T-helper 17 cell (primary cell): ENCODE data around the gene RHBDD3. TPM values are rescaled to one million over a fixed set of nuclear protein-coding genes. Genes with fewer than 3 reads are reported as not detected.

Source experiments
- ATAC-seq: fragments of 150-1000 bp; cut with Tn5 transposase; 2 replicates; pipeline ENCODE4 v1.10.0; 2021; ENCODE audit warnings: mild to moderate bottlenecking, moderate library complexity
- DNase-seq, 3 donors: peaks; one replicate each; pipeline versions ENCODE4 v3.0.0 to v3.0.0-alpha.2; 2020 to 2021
- H3K9me3 ChIP-seq: one replicate; pipeline ENCODE4 v1.7.0; 2013; ENCODE audit warnings: low read length, mild to moderate bottlenecking; ENCODE audit not compliant: control insufficient read depth, poor library complexity, severe bottlenecking
- H3K27ac Mint-ChIP-seq: one replicate; pipeline ENCODE4 v1.8.0; 2022; ENCODE audit warnings: mild to moderate bottlenecking, moderate library complexity, mixed read lengths
- H3K27me3 Mint-ChIP-seq: one replicate; pipeline ENCODE4 v1.8.0; 2022; ENCODE audit warnings: mixed read lengths
- H3K36me3 Mint-ChIP-seq: one replicate; pipeline ENCODE4 v1.8.0; 2022; ENCODE audit warnings: low read depth, mixed read lengths
- H3K4me1 Mint-ChIP-seq: one replicate; pipeline ENCODE4 v1.8.0; 2022; ENCODE audit warnings: mild to moderate bottlenecking, mixed read lengths
- H3K4me3 Mint-ChIP-seq: one replicate; pipeline ENCODE4 v1.8.0; 2022; ENCODE audit warnings: mild to moderate bottlenecking, moderate library complexity, mixed read lengths
- total RNA-seq, 4 donors: library from RNA in 2 of 4; stranded (reverse) in 2 of 4; gene quantifications; one replicate each; pipeline ENCODE4 v1.2.3 and lab custom pipeline; 2022 to 2026

Gene RHBDD3
- total RNA-seq, 2 donors from 2014 or later, result 11.3 to 15.9 TPM

DNA sequence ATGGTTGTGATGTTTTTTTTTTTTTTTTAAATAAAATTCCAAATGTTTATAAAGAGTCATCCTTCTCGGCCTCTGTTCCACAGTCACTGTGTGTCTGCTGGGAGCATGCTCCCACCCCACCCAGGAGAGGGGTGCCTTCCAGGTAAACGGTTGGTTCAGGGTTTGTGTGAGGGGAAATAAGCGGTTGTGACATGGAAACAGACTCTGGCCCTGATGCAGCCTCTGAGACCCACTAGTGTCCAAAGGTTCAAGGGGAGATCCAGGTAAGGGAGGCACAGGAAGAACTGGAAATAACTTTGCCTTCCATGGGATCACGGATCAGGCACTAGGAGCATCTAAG lies 32.7 kb upstream of the RHBDD3 start:
- Mint-ChIP-seq H3K27ac (peak overlapping the region; percentile 90), H3K4me3 (no peak overlapping the region), H3K36me3 (peaks cover 18% of the 10 kb centered on the region), H3K4me1 (peaks cover 17% of the 10 kb centered on the region), H3K27me3 (no peaks in the 10 kb centered on the region)
- DNase-seq, result no peak
- ATAC-seq, result no peak
- H3K9me3 ChIP-seq, result no peaks in the 10 kb centered on the region

DNA sequence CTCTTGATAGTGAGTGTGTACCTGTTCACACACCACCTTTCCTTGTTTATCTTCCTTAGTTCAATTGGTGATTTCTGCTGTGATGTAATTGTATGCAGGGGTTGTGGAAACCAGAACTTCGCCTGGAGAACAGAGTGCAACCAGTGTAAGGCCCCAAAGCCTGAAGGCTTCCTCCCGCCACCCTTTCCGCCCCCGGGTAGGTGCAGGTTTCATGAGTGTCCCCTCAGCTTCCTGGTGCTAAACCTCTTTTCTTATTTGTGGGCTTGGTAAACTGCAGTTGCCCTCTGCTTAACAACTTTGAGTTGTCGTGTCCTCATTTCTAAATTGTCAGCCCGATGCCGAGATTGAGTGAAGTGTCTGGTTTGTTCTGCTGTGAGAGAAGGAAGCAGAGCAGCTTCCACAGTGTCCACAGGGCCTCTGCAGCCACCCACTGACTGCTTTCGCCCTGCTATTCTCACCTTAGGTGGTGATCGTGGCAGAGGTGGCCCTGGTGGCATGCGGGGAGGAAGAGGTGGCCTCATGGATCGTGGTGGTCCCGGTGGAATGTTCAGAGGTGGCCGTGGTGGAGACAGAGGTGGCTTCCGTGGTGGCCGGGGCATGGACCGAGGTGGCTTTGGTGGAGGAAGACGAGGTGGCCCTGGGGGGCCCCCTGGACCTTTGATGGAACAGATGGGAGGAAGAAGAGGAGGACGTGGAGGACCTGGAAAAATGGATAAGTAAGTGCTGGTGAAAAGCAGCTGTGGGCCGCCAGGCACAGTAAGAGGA lies 31.5 kb upstream of the RHBDD3 start:
- no peaks in the 10 kb centered on the region for H3K9me3 ChIP-seq
- ATAC-seq, result no peak
- H3K36me3 Mint-ChIP-seq, result peaks cover 18% of the 10 kb centered on the region
- DNase-seq, result no peak
- peaks cover 17% of the 10 kb centered on the region for H3K4me1 Mint-ChIP-seq
- no peaks in the 10 kb centered on the region for H3K27me3 Mint-ChIP-seq
- peak overlapping the region; percentile 49 for H3K4me3 Mint-ChIP-seq
- H3K27ac Mint-ChIP-seq, result peak overlapping the region; percentile 78

DNA sequence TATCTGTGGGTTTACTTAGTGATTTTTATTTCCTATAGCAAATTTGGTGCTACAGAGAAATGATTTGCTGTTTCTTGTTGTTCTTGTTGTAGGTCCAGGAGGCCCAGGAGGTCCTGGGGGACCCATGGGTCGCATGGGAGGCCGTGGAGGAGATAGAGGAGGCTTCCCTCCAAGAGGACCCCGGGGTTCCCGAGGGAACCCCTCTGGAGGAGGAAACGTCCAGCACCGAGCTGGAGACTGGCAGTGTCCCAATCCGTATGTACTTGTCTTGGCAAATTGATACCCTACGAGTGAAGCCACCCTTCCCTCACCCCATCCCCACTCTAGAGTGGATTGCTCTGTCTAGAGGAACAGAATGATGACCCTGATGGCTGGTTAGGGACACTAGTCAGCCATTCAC lies 30.9 kb upstream of the RHBDD3 start:
- no peak overlapping the region for H3K27ac Mint-ChIP-seq
- H3K36me3 Mint-ChIP-seq, result peaks cover 18% of the 10 kb centered on the region
- H3K27me3 Mint-ChIP-seq, result no peaks in the 10 kb centered on the region

DNA sequence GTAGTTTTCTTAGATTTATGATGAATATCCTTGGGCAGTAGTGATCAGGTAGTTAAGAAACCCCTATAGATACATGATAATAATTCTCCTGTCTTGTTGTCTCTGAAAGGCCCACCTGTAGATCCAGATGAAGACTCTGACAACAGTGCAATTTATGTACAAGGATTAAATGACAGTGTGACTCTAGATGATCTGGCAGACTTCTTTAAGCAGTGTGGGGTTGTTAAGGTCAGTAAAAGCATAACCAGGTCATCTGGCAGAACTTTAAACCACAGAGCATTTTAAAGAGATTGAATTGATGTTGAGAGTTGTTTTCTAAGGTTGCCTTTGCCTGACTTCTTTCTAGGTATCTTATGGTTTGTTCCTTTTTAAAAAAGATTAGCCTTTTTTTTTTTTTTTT lies 24.6 kb upstream of the RHBDD3 start:
- no peak for ATAC-seq
- H3K36me3 Mint-ChIP-seq, result peaks cover 5% of the 10 kb centered on the region
- peaks cover 11% of the 10 kb centered on the region for H3K4me1 Mint-ChIP-seq
- no peaks in the 10 kb centered on the region for H3K27me3 Mint-ChIP-seq
- peak overlapping the region; percentile 29 for H3K27ac Mint-ChIP-seq
- H3K4me3 Mint-ChIP-seq, result no peak overlapping the region
- H3K9me3 ChIP-seq, result no peaks in the 10 kb centered on the region
- no peak for DNase-seq

More for the DNA sequence above, 30.9 kb upstream of the RHBDD3 start:
- DNase-seq (no peak), ATAC-seq (no peak)
- Mint-ChIP-seq H3K4me1 (peaks cover 17% of the 10 kb centered on the region), H3K4me3 (no peak overlapping the region)
- no peaks in the 10 kb centered on the region for H3K9me3 ChIP-seq

DNA sequence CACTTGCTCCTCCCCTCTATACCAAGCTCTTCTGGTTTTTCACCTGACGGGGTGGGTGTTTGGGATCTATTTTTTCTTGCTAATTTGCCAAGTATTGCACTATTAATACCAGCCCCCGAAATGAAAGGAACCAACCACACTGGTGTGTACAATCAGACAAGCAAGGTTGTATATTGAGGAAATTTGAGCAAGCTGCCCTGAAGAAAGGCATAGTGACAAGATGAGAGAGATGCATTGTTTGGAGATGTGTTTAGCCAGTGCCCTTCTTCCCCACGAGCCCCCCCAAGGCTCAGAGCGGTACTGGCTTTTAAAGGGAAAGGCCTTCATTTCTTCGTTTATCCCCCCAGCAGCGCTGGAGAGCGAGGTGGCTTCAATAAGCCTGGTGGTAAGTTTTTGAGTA lies 23.4 kb upstream of the RHBDD3 start:
- Mint-ChIP-seq H3K27me3 (no peaks in the 10 kb centered on the region), H3K4me1 (peaks cover 16% of the 10 kb centered on the region), H3K4me3 (no peak overlapping the region), H3K36me3 (peaks cover 2% of the 10 kb centered on the region), H3K27ac (no peak overlapping the region)
- ATAC-seq, result no peak
- H3K9me3 ChIP-seq, result no peaks in the 10 kb centered on the region
- no peak for DNase-seq

DNA sequence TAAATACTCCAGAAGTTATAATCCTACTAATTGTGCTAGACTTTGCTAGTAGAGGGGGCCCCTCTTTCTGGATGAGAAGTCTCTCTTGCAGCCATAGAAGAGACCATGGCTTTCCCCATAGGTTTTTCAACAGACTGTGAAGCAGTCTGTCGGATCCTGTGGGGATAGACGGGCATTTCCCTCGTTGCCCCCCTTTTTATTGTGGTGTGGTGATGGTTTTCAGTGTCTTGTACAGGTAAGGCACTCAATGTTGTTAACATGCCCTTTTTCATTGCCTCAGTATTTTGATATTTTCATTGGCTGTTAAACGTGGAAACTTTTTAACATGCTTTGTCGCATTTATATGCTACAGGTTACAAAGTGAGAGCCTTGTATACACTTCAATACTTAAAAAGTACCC lies 22.3 kb upstream of the RHBDD3 start:
- ATAC-seq (no peak), DNase-seq (no peak)
- no peaks in the 10 kb centered on the region for H3K9me3 ChIP-seq
- Mint-ChIP-seq H3K4me1 (peaks cover 18% of the 10 kb centered on the region), H3K27me3 (no peaks in the 10 kb centered on the region), H3K36me3 (peaks cover 2% of the 10 kb centered on the region), H3K4me3 (no peak overlapping the region), H3K27ac (no peak overlapping the region)

DNA sequence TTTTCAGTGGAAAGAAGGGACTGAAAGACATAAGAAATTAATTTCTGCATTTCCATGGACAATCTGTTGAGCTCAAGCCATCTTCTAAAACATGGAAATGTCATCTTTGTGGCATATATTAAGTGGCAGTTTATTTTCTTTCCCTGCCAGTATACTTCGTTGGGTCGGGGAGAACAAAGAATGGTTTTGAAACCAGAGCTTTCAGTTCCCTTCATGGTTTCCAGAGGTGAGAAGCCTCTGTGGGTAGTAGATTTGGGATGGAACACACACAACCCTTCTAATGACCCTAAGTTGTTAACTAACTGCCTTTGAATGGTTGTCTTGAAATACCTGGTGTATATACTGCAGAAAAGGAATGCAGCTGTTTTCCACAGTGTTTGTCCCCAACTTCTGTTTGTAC lies 21.1 kb upstream of the RHBDD3 start:
- Mint-ChIP-seq H3K27ac (no peak overlapping the region), H3K4me1 (peaks cover 23% of the 10 kb centered on the region), H3K27me3 (no peaks in the 10 kb centered on the region), H3K4me3 (no peak overlapping the region), H3K36me3 (peaks cover 2% of the 10 kb centered on the region)
- no peaks in the 10 kb centered on the region for H3K9me3 ChIP-seq
- ATAC-seq (no peak), DNase-seq (no peak)

DNA sequence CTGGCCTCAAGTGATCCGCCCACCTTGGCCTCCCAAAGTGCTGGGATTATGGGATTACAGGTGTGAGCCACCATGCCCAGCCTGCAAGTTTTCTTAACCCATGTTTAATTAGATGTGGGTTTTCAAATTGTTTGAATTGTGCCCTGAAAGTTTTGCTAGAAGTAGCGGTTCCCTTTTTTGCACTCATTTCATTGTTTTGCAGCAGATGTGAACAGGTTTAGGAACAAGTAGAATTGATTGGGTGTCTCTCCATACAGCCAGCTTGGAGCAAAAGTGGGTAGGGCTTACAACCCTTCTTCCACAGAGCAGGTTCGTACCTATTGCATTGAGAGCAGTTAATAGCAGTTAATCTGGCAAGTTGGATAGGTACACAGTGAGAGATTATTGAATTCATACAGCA lies 16.4 kb upstream of the RHBDD3 start:
- H3K4me3 Mint-ChIP-seq, result no peak overlapping the region
- H3K9me3 ChIP-seq, result no peaks in the 10 kb centered on the region
- peaks cover 2% of the 10 kb centered on the region for H3K36me3 Mint-ChIP-seq
- no peaks in the 10 kb centered on the region for H3K27me3 Mint-ChIP-seq
- H3K4me1 Mint-ChIP-seq, result peaks cover 22% of the 10 kb centered on the region
- ATAC-seq, result no peak
- H3K27ac Mint-ChIP-seq, result no peak overlapping the region
- DNase-seq, result no peak

DNA sequence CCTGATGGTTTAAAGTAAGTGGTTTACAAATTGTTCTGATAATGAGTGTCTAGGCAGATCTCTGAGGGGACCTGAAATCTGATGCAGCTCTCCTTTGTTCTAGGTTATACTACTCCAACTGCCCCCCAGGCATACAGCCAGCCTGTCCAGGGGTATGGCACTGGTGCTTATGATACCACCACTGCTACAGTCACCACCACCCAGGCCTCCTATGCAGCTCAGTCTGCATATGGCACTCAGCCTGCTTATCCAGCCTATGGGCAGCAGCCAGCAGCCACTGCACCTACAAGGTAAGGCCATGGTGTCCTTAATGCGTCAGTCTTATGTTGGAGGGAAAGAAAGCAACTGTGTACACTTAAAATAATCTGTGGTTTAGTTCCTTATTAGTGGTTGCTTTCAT lies 10.1 kb upstream of the RHBDD3 start:
- no peak for ATAC-seq
- H3K27ac Mint-ChIP-seq, result no peak overlapping the region
- H3K27me3 Mint-ChIP-seq, result no peaks in the 10 kb centered on the region
- peaks cover 37% of the 10 kb centered on the region for H3K4me1 Mint-ChIP-seq
- no peak overlapping the region for H3K4me3 Mint-ChIP-seq
- DNase-seq, result no peak
- no peaks in the 10 kb centered on the region for H3K9me3 ChIP-seq
- peaks cover 16% of the 10 kb centered on the region for H3K36me3 Mint-ChIP-seq

DNA sequence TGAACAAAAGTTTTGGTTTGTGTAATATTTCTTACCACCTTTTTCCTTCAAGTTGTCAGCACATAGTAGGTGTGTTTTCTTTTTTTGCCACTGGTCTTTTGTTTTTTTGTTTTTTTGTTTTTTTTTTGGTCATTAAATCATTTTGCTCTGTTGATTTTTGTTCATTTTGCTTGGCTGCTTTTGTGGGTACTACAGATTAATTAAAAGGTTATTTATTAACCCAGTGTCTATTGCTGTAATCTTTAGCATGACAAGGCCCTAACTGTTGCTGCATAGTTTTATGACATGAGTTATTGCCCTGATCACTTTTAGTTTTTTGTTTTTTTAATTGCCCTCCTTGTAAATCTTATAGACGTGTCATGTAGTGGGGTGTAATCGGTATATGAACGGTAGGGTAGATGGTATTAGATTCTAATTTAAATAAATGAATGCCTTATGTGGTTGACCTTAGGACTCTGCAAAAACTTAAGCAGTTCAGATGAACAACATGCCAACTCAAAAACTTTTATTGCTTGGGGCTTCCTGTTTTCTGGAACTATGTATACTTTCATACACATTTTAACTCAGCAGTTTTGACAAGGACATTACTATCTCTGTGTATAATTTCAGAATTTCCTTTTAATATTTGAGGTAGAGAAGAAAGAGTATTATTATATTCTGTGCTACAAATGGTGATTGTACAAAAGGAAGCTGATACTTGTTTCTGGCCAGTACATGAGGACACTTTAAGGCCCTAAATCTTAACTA lies 8.2 kb upstream of the RHBDD3 start:
- ATAC-seq (no peak), DNase-seq (no peak)
- H3K9me3 ChIP-seq, result no peaks in the 10 kb centered on the region
- H3K27me3 Mint-ChIP-seq, result no peaks in the 10 kb centered on the region
- H3K4me3 Mint-ChIP-seq, result peak overlapping the region; percentile 41
- H3K36me3 Mint-ChIP-seq, result peaks cover 16% of the 10 kb centered on the region
- peaks cover 46% of the 10 kb centered on the region for H3K4me1 Mint-ChIP-seq
- H3K27ac Mint-ChIP-seq, result peak overlapping the region; percentile 89

DNA sequence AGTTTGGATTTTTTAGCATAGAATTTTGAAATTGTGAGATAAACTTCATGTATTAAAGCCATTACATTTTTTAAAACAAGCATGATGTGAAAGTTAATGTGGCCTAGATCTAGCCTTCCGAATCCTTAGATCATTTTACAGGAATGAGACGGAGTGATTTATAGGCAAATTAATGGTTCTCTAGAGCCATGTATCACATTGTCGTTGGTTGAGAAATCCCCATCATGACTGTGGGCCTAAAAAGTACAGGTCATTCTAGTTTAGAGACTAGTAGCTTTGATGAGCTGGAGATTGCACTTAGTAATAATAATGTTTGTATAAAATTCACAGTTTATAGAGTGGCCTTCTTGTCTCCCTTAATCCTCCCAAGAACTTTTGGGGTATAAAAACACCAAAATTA lies 7.4 kb upstream of the RHBDD3 start:
- no peaks in the 10 kb centered on the region for H3K9me3 ChIP-seq
- DNase-seq, result no peak
- no peaks in the 10 kb centered on the region for H3K27me3 Mint-ChIP-seq
- H3K4me1 Mint-ChIP-seq, result peaks cover 54% of the 10 kb centered on the region
- no peak for ATAC-seq
- H3K27ac Mint-ChIP-seq, result peak overlapping the region; percentile 89
- H3K36me3 Mint-ChIP-seq, result peaks cover 16% of the 10 kb centered on the region
- no peak overlapping the region for H3K4me3 Mint-ChIP-seq

DNA sequence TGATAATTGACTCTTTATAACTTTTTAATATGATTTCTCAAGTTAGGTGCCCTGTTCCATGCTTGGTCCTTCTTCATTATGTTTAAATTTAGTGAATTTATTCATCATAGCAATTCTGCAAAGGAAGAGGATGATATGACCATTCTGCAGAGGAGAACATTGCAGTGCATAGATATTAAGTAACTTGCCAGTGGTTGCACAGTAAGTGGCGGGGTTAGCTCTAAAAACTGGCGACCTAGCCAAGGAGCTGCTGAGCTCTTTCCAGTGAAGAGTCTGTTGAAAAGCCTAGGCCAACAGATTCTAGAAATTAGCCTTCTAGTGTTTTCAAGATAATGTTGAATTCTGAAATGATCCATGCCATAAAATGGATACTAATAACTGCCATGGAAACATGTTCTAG lies 4.8 kb upstream of the RHBDD3 start:
- DNase-seq (no peak), ATAC-seq (no peak)
- Mint-ChIP-seq H3K4me3 (peak overlapping the region; percentile 81), H3K27ac (peak overlapping the region; percentile 74), H3K4me1 (peaks cover 59% of the 10 kb centered on the region), H3K27me3 (no peaks in the 10 kb centered on the region), H3K36me3 (peaks cover 14% of the 10 kb centered on the region)
- no peaks in the 10 kb centered on the region for H3K9me3 ChIP-seq

DNA sequence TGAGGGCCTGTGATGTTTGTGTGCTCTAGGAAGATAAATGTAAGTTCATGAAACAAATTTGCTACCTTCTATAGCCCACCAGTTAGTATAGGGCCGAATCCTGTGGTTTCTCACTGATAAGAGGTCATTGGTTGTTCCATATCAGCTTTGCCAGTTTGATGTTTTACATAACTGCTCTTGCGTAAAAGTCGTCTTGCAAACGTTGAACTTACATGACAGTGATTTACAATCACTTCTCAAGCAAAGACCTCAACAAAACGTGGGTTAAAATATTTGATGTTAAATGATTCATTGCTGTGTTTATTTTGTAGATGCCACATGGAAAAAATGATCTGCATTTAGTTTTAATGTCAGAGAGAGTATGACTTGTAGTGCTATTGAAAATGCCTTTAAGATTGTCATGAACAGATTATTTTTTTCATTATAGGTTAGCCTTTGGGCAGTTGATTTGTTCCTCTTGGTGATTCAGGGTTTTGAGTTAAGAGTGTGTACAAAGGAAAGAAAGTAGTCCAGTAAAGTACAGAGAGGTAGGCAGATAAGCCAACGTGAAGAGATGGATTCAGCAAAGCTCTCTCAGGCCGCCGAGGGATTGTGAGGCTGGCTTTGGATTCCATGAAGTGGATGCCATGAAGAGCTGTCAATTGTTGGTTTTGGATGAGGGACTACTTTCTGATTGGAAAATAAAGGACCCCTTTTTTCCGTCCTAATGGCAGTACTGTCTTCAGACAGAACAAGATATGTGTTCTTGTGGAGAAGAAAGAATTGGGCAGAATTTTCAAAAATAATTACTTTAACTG lies 2.9 kb upstream of the RHBDD3 start:
- H3K27ac Mint-ChIP-seq, result peak overlapping the region; percentile 100
- no peaks in the 10 kb centered on the region for H3K9me3 ChIP-seq
- no peak for ATAC-seq
- peaks cover 58% of the 10 kb centered on the region for H3K4me1 Mint-ChIP-seq
- no peak for DNase-seq
- no peaks in the 10 kb centered on the region for H3K27me3 Mint-ChIP-seq
- H3K4me3 Mint-ChIP-seq, result peak overlapping the region; percentile 99
- H3K36me3 Mint-ChIP-seq, result peaks cover 9% of the 10 kb centered on the region
